ENCODE data around the gene WNK3. TPM values are rescaled to one million over a fixed set of nuclear protein-coding genes. Genes with fewer than 3 reads are reported as not detected.

The WNK3 gene
- total and polyA plus RNA-seq, 2 donors (not counting 1 experiment from before 2014, with no cell fraction given): 0.12 to 1.2 TPM

DNA sequence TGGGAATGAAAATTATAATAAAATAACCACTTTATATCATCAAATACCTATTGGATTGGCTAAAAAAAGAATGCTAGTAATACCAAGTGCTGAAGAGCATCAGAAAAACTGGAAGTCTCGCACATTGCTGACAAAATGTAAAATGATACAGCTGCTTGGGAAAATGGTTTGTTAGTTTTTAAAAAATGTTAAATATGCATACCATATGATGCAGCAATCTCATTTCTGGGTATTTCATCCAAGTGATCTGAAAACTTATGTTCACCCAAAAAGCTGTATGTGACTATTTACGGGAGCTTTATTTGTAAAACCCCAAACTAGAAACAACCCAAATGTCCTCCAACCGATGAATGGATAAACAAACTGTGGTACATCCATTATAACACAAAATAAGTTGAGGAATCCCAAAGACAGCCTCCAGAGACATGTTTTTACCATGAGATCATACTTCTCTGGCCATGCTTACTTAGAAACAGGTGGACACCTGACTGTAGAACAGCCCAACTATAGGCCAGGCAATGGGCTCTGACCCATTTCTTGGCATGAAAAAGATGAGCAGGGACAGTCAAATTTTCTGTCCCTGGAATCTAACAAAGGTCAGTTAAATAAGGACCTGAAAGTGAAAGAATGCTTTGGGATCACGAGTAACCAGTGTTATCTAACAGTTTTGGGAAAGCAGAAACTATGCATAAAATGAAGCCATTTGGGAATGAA, 127.3 kb downstream of the WNK3 start:
- Histone ChIP-seq H3K4me1 (ENCODE audit: control insufficient read depth in 2 of 2, insufficient read depth in 2 of 2, low read length in 2 of 2) (no peaks in the 10 kb centered on the region), H2AFZ (ENCODE audit: insufficient read depth, low read depth, low read length, poor library complexity, severe bottlenecking) (no peak overlapping the region), H3K27me3 (replicated peaks in 1 of 4; ENCODE audit: control extremely low read depth in 1 of 4, control insufficient read depth in 3 of 4, insufficient read depth in 4 of 4, low read length in 3 of 4) (no peaks in the 10 kb centered on the region), H3K79me2 (ENCODE audit: control insufficient read depth, insufficient read depth, low read length) (no peaks in the 10 kb centered on the region), H3K27ac (ENCODE audit: low read length in 2 of 2) (no peak overlapping the region), H3K4me3 (ENCODE audit: control extremely low read depth in 1 of 5, extremely low read depth in 1 of 5, insufficient read depth in 1 of 5, low read depth in 2 of 5, low read length in 4 of 5) (no peak overlapping the region), H3K36me3 (replicated peaks in 1 of 2; ENCODE audit: control extremely low read depth in 1 of 2, control insufficient read depth in 1 of 2, extremely low read depth in 1 of 2, insufficient read depth in 2 of 2, low read length in 1 of 2) (no peaks in the 10 kb centered on the region), H3K9me3 (ENCODE audit: control extremely low read depth in 1 of 3, control insufficient read depth in 2 of 3, insufficient read depth in 1 of 3, low read length in 2 of 3) (no peaks in the 10 kb centered on the region), H4K20me1 (ENCODE audit: control insufficient read depth, insufficient read depth, low read length, poor library complexity, severe bottlenecking) (no peaks in the 10 kb centered on the region), H3K9ac (ENCODE audit: low read length) (no peak overlapping the region), H3K4me2 (replicated peaks; ENCODE audit: low read depth, low read length, poor library complexity, severe bottlenecking) (no peak overlapping the region)
- CTCF ChIA-PET: no interaction called here
- H3K4me3 Mint-ChIP-seq: no peak overlapping the region
- no peaks in the 10 kb centered on the region for H3K4me1 Mint-ChIP-seq
- no peak overlapping the region for H3K27ac Mint-ChIP-seq
- TF ChIP-seq EZH2 (IDR thresholded peaks at IDR 0.05; ENCODE audit: borderline replicate concordance, insufficient read depth, low read depth, low read length, poor library complexity, severe bottlenecking): no peak
- TF ChIP-seq, protein P1, sequence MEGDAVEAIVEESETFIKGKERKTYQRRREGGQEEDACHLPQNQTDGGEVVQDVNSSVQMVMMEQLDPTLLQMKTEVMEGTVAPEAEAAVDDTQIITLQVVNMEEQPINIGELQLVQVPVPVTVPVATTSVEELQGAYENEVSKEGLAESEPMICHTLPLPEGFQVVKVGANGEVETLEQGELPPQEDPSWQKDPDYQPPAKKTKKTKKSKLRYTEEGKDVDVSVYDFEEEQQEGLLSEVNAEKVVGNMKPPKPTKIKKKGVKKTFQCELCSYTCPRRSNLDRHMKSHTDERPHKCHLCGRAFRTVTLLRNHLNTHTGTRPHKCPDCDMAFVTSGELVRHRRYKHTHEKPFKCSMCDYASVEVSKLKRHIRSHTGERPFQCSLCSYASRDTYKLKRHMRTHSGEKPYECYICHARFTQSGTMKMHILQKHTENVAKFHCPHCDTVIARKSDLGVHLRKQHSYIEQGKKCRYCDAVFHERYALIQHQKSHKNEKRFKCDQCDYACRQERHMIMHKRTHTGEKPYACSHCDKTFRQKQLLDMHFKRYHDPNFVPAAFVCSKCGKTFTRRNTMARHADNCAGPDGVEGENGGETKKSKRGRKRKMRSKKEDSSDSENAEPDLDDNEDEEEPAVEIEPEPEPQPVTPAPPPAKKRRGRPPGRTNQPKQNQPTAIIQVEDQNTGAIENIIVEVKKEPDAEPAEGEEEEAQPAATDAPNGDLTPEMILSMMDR (IDR thresholded peaks at IDR 0.05): no peak
- POLR2A ChIA-PET: no interaction called here
- H3K9me3 Mint-ChIP-seq (ENCODE audit: insufficient read depth): no peaks in the 10 kb centered on the region
- whole genome bisulfite sequencing (ENCODE audit: insufficient coverage): 100% methylated on average over 1 of the region's 4 CpGs
- DNase-seq (no peak), ATAC-seq (ENCODE audit: low read depth) (no peak)
- intact Hi-C loops (cut with micrococcal nuclease): no loop called here
- H3K27me3 Mint-ChIP-seq: no peaks in the 10 kb centered on the region

GRCh38 chrX:54223581-54223980, 134.3 kb downstream of the WNK3 start:
- POLR2A ChIA-PET: no interaction called here
- no peaks in the 10 kb centered on the region for H3K9me3 ChIP-seq (ENCODE audit: control extremely low read depth in 1 of 3, control insufficient read depth in 2 of 3, insufficient read depth in 1 of 3, low read length in 2 of 3)
- no peaks in the 10 kb centered on the region for H3K36me3 ChIP-seq (replicated peaks in 1 of 2; ENCODE audit: control extremely low read depth in 1 of 2, control insufficient read depth in 1 of 2, extremely low read depth in 1 of 2, insufficient read depth in 2 of 2, low read length in 1 of 2)
- intact Hi-C loops (cut with micrococcal nuclease): no loop called here
- ATAC-seq (ENCODE audit: low read depth) (no peak), DNase-seq (no peak)
- no peak overlapping the region for H2AFZ ChIP-seq (ENCODE audit: insufficient read depth, low read depth, low read length, poor library complexity, severe bottlenecking)
- no peak for TF ChIP-seq EZH2 (IDR thresholded peaks at IDR 0.05; ENCODE audit: borderline replicate concordance, insufficient read depth, low read depth, low read length, poor library complexity, severe bottlenecking)
- TF ChIP-seq, protein P1 (IDR thresholded peaks at IDR 0.05): no peak
- H4K20me1 ChIP-seq (ENCODE audit: control insufficient read depth, insufficient read depth, low read length, poor library complexity, severe bottlenecking): no peaks in the 10 kb centered on the region
- no peaks in the 10 kb centered on the region for H3K27me3 Mint-ChIP-seq
- H3K27ac Mint-ChIP-seq: no peak overlapping the region
- 100% methylated on average over 1 of the region's 2 CpGs for WGBS (ENCODE audit: insufficient coverage)
- CTCF ChIA-PET: no interaction called here
- H3K4me2 ChIP-seq (replicated peaks; ENCODE audit: low read depth, low read length, poor library complexity, severe bottlenecking): no peak overlapping the region
- no peaks in the 10 kb centered on the region for H3K9me3 Mint-ChIP-seq (ENCODE audit: insufficient read depth)
- no peak overlapping the region for H3K9ac ChIP-seq (ENCODE audit: low read length)
- H3K27me3 ChIP-seq (replicated peaks in 1 of 4; ENCODE audit: control extremely low read depth in 1 of 4, control insufficient read depth in 3 of 4, insufficient read depth in 4 of 4, low read length in 3 of 4): no peaks in the 10 kb centered on the region
- no peaks in the 10 kb centered on the region for H3K4me1 ChIP-seq (ENCODE audit: control insufficient read depth in 2 of 2, insufficient read depth in 2 of 2, low read length in 2 of 2)
- no peak overlapping the region for H3K27ac ChIP-seq (ENCODE audit: low read length in 2 of 2)
- no peaks in the 10 kb centered on the region for H3K79me2 ChIP-seq (ENCODE audit: control insufficient read depth, insufficient read depth, low read length)
- no peaks in the 10 kb centered on the region for H3K4me1 Mint-ChIP-seq
- H3K4me3 Mint-ChIP-seq: no peak overlapping the region
- H3K4me3 ChIP-seq (ENCODE audit: control extremely low read depth in 1 of 5, extremely low read depth in 1 of 5, insufficient read depth in 1 of 5, low read depth in 2 of 5, low read length in 4 of 5): no peak overlapping the region
